ENCODE data around the gene VRK1. TPM values are rescaled to one million over a fixed set of nuclear protein-coding genes. Genes with fewer than 3 reads are reported as not detected.

The VRK1 gene
- total RNA-seq, 2 experiments from 2014 or later: 97.5 to 97.9 TPM

DNA sequence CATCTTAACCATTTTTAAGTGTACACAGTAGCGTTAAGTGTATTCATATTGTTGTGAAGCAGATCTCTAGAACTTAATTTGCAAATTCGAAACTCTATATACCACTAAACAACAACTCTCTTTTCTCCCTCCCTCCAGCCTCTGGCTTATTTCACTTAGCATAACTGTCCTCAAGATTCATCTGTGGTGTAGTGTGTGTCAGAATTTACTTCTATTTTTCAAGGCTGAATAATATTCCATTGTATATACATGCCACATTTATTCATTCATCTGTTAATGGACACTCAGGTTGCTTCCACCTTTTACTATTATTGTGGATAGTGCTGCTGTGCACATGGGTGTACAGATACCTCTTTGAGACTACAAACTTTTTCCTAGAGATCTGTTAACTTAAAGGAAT lies 26.5 kb downstream of the VRK1 start:
- CTCF ChIA-PET (ENCODE audit: unreplicated experiment): no interaction called here
- TF ChIP-seq EZH2phosphoT487 (IDR thresholded peaks at IDR 0.05; ENCODE audit: borderline replicate concordance, low read depth, low read length): no peak
- TF ChIP-seq, protein P1, sequence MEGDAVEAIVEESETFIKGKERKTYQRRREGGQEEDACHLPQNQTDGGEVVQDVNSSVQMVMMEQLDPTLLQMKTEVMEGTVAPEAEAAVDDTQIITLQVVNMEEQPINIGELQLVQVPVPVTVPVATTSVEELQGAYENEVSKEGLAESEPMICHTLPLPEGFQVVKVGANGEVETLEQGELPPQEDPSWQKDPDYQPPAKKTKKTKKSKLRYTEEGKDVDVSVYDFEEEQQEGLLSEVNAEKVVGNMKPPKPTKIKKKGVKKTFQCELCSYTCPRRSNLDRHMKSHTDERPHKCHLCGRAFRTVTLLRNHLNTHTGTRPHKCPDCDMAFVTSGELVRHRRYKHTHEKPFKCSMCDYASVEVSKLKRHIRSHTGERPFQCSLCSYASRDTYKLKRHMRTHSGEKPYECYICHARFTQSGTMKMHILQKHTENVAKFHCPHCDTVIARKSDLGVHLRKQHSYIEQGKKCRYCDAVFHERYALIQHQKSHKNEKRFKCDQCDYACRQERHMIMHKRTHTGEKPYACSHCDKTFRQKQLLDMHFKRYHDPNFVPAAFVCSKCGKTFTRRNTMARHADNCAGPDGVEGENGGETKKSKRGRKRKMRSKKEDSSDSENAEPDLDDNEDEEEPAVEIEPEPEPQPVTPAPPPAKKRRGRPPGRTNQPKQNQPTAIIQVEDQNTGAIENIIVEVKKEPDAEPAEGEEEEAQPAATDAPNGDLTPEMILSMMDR (conservative IDR thresholded peaks at IDR 0.05; ENCODE audit: low read length): no peak

GRCh38 chr14:96824283-96824682 lies 27.1 kb downstream of the VRK1 start:
- DNase-seq (ENCODE audit: low spot score): no peak
- intact Hi-C loops (cut with micrococcal nuclease; ENCODE audit: unreplicated experiment): no loop called here
- H3K27ac ChIP-seq (ENCODE audit: low read depth, low read length, poor library complexity, severe bottlenecking): no peak overlapping the region
- no peak overlapping the region for H2AFZ ChIP-seq (ENCODE audit: low read length)
- peaks cover 59% of the 10 kb centered on the region for H3K36me3 ChIP-seq (ENCODE audit: insufficient read depth, low read length)
- peaks cover 98% of the 10 kb centered on the region for H3K79me2 ChIP-seq (ENCODE audit: insufficient read depth, low read depth, low read length)
- H3K9me2 ChIP-seq (ENCODE audit: insufficient read depth, low read length): no peaks in the 10 kb centered on the region
- CTCF ChIA-PET (ENCODE audit: unreplicated experiment): no interaction called here
- H3K4me3 ChIP-seq (ENCODE audit: low read depth, low read length, poor library complexity, severe bottlenecking): no peak overlapping the region
- POLR2A ChIA-PET: interaction anchor here (0.7 to 1.0 kb wide), 3 partner anchors 10 to 619 kb away, joined by 3 read pairs; no protein-coding TSS in a partner anchor
- no peak overlapping the region for H3K4me2 ChIP-seq (ENCODE audit: low read length)
- no peaks in the 10 kb centered on the region for H3K4me1 ChIP-seq (ENCODE audit: insufficient read depth, low read length, poor library complexity, severe bottlenecking)
- H3K9me3 ChIP-seq (ENCODE audit: low read length): peaks cover 24% of the 10 kb centered on the region
- 0 out of 2 replicates have a peak, but pooled peaks cover 6% of the 10 kb centered on the region for H4K20me1 ChIP-seq (ENCODE audit: insufficient read depth, low read length)
- no TSS peak for BruUV-seq (replicated peaks)
- TF ChIP-seq EZH2phosphoT487 (IDR thresholded peaks at IDR 0.05; ENCODE audit: borderline replicate concordance, low read depth, low read length): no peak

More for the DNA sequence above, 26.5 kb downstream of the VRK1 start:
- no peak overlapping the region for H3K27ac ChIP-seq (ENCODE audit: low read depth, low read length, poor library complexity, severe bottlenecking)
- no peak overlapping the region for H2AFZ ChIP-seq (ENCODE audit: low read length)
- H3K36me3 ChIP-seq (ENCODE audit: insufficient read depth, low read length): peaks cover 54% of the 10 kb centered on the region
- no peak overlapping the region for H3K4me2 ChIP-seq (ENCODE audit: low read length)
- no peak overlapping the region for H3K4me3 ChIP-seq (ENCODE audit: low read depth, low read length, poor library complexity, severe bottlenecking)
- H3K9me2 ChIP-seq (ENCODE audit: insufficient read depth, low read length): no peaks in the 10 kb centered on the region
- BruUV-seq (replicated peaks): no TSS peak
- no peaks in the 10 kb centered on the region for H3K4me1 ChIP-seq (ENCODE audit: insufficient read depth, low read length, poor library complexity, severe bottlenecking)
- POLR2A ChIA-PET: interaction anchor here (0.7 kb wide), 1 partner anchor 25 kb away, joined by 3 read pairs; no protein-coding TSS in a partner anchor
- H3K79me2 ChIP-seq (ENCODE audit: insufficient read depth, low read depth, low read length): peaks cover 98% of the 10 kb centered on the region
- DNase-seq (ENCODE audit: low spot score): no peak
- H4K20me1 ChIP-seq (ENCODE audit: insufficient read depth, low read length): 0 out of 2 replicates have a peak, but pooled peaks cover 6% of the 10 kb centered on the region
- intact Hi-C loops (cut with micrococcal nuclease; ENCODE audit: unreplicated experiment): no loop called here
- peaks cover 18% of the 10 kb centered on the region for H3K9me3 ChIP-seq (ENCODE audit: low read length)

DNA sequence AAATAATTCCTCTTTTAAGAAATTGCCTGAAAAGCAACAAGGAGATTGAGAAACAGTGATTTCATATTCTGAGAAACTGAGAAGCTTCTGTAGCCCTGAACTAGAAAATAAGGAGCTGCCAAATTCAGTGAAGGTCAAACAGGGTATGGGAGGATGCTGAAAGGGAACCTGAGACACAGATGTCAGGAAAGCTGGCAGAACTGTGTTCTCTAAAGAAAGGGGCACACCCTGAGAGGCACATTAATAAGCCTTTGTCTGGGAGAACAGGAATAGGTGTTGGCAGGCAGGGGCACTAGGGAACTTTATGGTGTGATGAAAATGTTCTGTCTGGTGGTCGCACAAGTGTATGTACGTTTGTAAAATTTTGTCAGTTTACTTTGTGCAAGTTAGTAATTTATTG lies 29.6 kb downstream of the VRK1 start:
- BruUV-seq (replicated peaks): no TSS peak
- POLR2A ChIA-PET: interaction anchor here (2.4 kb wide), 1 partner anchor 17 kb away, joined by 7 read pairs; no protein-coding TSS in a partner anchor
- H3K4me2 ChIP-seq (ENCODE audit: low read length): no peak overlapping the region

More for the DNA sequence above, 29.6 kb downstream of the VRK1 start:
- Histone ChIP-seq H3K79me2 (ENCODE audit: insufficient read depth, low read depth, low read length) (peaks cover 98% of the 10 kb centered on the region), H3K36me3 (ENCODE audit: insufficient read depth, low read length) (peaks cover 64% of the 10 kb centered on the region), H4K20me1 (ENCODE audit: insufficient read depth, low read length) (peaks cover 3% of the 10 kb centered on the region), H2AFZ (ENCODE audit: low read length) (no peak overlapping the region), H3K9me2 (ENCODE audit: insufficient read depth, low read length) (no peaks in the 10 kb centered on the region), H3K4me3 (ENCODE audit: low read depth, low read length, poor library complexity, severe bottlenecking) (no peak overlapping the region), H3K9me3 (ENCODE audit: low read length) (peaks cover 38% of the 10 kb centered on the region), H3K27ac (ENCODE audit: low read depth, low read length, poor library complexity, severe bottlenecking) (no peak overlapping the region), H3K4me1 (ENCODE audit: insufficient read depth, low read length, poor library complexity, severe bottlenecking) (no peaks in the 10 kb centered on the region)
- no peak for DNase-seq (ENCODE audit: low spot score)
- TF ChIP-seq EZH2phosphoT487 (IDR thresholded peaks at IDR 0.05; ENCODE audit: borderline replicate concordance, low read depth, low read length): no peak
- TF ChIP-seq, protein P1 (conservative IDR thresholded peaks at IDR 0.05; ENCODE audit: low read length): no peak
- intact Hi-C loops (cut with micrococcal nuclease; ENCODE audit: unreplicated experiment): no loop called here
- CTCF ChIA-PET (ENCODE audit: unreplicated experiment): no interaction called here
